ENCODE measurements around the gene ADAM22. TPM values are rescaled to one million over a fixed set of nuclear protein-coding genes. Genes with fewer than 3 reads are reported as not detected.

ADAM22 gene
- polyA plus RNA-seq, 2 of the 4 experiments (the other 2 are of a cell fraction): 0.53 to 0.59 TPM

GRCh38 chr7:87933605-87933952 is 472 bp upstream of the ADAM22 start:
- POLR2A ChIA-PET: interaction anchor here (1.0 kb wide), 1 partner anchor 58 kb away, joined by 3 read pairs; the partner anchor contains the start of genes DBF4 and SLC25A40
- no peak for FAIRE-seq
- CTCF ChIA-PET: interaction anchor here (0.8 to 1.2 kb wide), 3 partner anchors 13 to 178 kb away, joined by 3 read pairs; no protein-coding TSS in a partner anchor

DNA sequence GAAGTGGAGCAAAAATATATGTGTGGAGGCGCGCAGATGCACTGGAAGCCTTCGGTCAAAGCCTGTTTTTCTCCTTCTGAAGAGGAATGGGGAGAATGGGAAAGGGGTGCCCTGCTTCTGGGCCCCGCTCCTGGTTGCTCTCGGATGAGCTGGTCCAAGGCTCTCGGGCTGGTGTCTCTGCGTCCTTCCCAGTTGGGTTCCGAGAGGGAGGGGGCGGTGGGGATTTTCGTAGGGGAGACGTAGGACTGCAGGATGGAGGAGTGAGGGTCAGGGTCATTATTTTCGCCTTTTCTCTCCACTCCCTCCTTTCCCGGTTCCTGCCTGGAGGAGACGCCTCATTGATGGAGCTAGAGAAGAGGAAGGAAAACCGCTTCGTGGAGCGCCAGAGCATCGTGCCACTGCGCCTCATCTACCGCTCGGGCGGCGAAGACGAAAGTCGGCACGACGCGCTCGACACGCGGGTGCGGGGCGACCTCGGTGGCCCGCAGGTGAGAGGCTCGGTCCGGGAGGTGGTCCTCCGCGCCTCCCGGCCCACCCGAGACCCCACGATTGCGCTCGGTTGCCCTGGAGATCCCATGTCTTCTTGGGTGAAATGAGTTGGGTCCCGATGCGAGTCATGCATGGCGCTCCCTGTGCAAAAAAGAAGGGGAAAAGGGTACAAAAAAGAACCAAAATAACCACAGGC is 790 bp downstream of the ADAM22 start:
- TF ChIP-seq HOXB5 (CRISPR knock-in tag; IDR thresholded peaks at IDR 0.05) (no peak), ELK1 (IDR thresholded peaks at IDR 0.05; ENCODE audit: low read depth, low read length) (no peak), FOSB (CRISPR knock-in tag; IDR thresholded peaks at IDR 0.05) (no peak), RARB (CRISPR knock-in tag; IDR thresholded peaks at IDR 0.05) (no peak), POLR2A (IDR thresholded peaks at IDR 0.05; ENCODE audit: low read length) (no peak), BHLHE40 (IDR thresholded peaks at IDR 0.05; ENCODE audit: low read depth, low read length) (no peak), HOXA7 (CRISPR knock-in tag; IDR thresholded peaks at IDR 0.05) (no peak), ESRRA (IDR thresholded peaks at IDR 0.05; ENCODE audit: borderline replicate concordance, low read length) (no peak), FOSL2 (IDR thresholded peaks at IDR 0.05) (no peak), FOSL2 (CRISPR knock-in tag; IDR thresholded peaks at IDR 0.05) (no peak), HDAC2 (IDR thresholded peaks at IDR 0.05) (no peak), RCOR1 (IDR thresholded peaks at IDR 0.05; ENCODE audit: low read depth, low read length) (no peak), RFX5 (IDR thresholded peaks at IDR 0.05) (no peak), CBX8 (IDR thresholded peaks at IDR 0.05) (no peak)
- TF ChIP-seq, protein P1, sequence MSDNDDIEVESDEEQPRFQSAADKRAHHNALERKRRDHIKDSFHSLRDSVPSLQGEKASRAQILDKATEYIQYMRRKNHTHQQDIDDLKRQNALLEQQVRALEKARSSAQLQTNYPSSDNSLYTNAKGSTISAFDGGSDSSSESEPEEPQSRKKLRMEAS (IDR thresholded peaks at IDR 0.05): peak; percentile 63
- TF ChIP-seq, protein P2, sequence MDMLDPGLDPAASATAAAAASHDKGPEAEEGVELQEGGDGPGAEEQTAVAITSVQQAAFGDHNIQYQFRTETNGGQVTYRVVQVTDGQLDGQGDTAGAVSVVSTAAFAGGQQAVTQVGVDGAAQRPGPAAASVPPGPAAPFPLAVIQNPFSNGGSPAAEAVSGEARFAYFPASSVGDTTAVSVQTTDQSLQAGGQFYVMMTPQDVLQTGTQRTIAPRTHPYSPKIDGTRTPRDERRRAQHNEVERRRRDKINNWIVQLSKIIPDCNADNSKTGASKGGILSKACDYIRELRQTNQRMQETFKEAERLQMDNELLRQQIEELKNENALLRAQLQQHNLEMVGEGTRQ (IDR thresholded peaks at IDR 0.05): no peak
- TF ChIP-seq, protein P3, sequence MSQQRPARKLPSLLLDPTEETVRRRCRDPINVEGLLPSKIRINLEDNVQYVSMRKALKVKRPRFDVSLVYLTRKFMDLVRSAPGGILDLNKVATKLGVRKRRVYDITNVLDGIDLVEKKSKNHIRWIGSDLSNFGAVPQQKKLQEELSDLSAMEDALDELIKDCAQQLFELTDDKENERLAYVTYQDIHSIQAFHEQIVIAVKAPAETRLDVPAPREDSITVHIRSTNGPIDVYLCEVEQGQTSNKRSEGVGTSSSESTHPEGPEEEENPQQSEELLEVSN (IDR thresholded peaks at IDR 0.05; ENCODE audit: borderline replicate concordance, low read depth): peak; percentile 48; the same call in 1 of the 2 replicates
- peak in 1 of 2 experiments; percentile 9 for DNase-seq (ENCODE audit: low read depth in 1 of 2, low spot score in 1 of 2)
- peak; percentile 33 to 43; a peak in 5 of 6 replicates for ATAC-seq
- FAIRE-seq: no peak
- Histone ChIP-seq H3K4me1 (0 out of 3 replicates have a peak, but pooled peaks cover 3% of the 10 kb centered on the region), H3K4me2 (peak overlapping the region; percentile 91), H3K27ac (peak overlapping the region in 1 of 2 experiments; percentile 82; a peak in 3 of 6 replicates), H3K4me3 (peak overlapping the region; percentile 66), H3K9me3 (no peaks in the 10 kb centered on the region)
- 21% methylated on average over 40 of the region's 47 CpGs for WGBS (ENCODE audit: missing lambda C conversion rate)
- ChIA-PET POLR2A (interaction anchor here (1.0 kb wide), 1 partner anchor 59 kb away, joined by 3 read pairs; the partner anchor contains the start of genes DBF4 and SLC25A40), CTCF (interaction anchor here (1.0 to 1.2 kb wide), 2 partner anchors 8 to 106 kb away, joined by 3 to 4 read pairs; no protein-coding TSS in a partner anchor)

More at GRCh38 chr7:87933605-87933952, 472 bp upstream of the ADAM22 start:
- TF ChIP-seq NFE2L2 (conservative IDR thresholded peaks at IDR 0.05; ENCODE audit: low read length): no peak
- TF ChIP-seq EHMT2 (IDR thresholded peaks at IDR 0.05; ENCODE audit: low read depth): no peak
- no peak for TF ChIP-seq ZC3H11A (IDR thresholded peaks at IDR 0.05)
- no peak for TF ChIP-seq ZSCAN20 (CRISPR knock-in tag; IDR thresholded peaks at IDR 0.05)
- TF ChIP-seq NR3C1 (IDR thresholded peaks at IDR 0.05): no peak
- TF ChIP-seq HDAC2 (IDR thresholded peaks at IDR 0.05): no peak
- TF ChIP-seq ATOH8 (CRISPR knock-in tag; IDR thresholded peaks at IDR 0.05; ENCODE audit: low read depth): no peak
- no peak for TF ChIP-seq CBX2 (IDR thresholded peaks at IDR 0.05; ENCODE audit: borderline replicate concordance, low read depth)
- TF ChIP-seq, protein P4, sequence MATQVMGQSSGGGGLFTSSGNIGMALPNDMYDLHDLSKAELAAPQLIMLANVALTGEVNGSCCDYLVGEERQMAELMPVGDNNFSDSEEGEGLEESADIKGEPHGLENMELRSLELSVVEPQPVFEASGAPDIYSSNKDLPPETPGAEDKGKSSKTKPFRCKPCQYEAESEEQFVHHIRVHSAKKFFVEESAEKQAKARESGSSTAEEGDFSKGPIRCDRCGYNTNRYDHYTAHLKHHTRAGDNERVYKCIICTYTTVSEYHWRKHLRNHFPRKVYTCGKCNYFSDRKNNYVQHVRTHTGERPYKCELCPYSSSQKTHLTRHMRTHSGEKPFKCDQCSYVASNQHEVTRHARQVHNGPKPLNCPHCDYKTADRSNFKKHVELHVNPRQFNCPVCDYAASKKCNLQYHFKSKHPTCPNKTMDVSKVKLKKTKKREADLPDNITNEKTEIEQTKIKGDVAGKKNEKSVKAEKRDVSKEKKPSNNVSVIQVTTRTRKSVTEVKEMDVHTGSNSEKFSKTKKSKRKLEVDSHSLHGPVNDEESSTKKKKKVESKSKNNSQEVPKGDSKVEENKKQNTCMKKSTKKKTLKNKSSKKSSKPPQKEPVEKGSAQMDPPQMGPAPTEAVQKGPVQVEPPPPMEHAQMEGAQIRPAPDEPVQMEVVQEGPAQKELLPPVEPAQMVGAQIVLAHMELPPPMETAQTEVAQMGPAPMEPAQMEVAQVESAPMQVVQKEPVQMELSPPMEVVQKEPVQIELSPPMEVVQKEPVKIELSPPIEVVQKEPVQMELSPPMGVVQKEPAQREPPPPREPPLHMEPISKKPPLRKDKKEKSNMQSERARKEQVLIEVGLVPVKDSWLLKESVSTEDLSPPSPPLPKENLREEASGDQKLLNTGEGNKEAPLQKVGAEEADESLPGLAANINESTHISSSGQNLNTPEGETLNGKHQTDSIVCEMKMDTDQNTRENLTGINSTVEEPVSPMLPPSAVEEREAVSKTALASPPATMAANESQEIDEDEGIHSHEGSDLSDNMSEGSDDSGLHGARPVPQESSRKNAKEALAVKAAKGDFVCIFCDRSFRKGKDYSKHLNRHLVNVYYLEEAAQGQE (IDR thresholded peaks at IDR 0.05): no peak
- Histone ChIP-seq H3K4me3 (peak overlapping the region; percentile 66), H3K4me2 (peak overlapping the region; percentile 91), H3K27ac (peak overlapping the region in 1 of 2 experiments; percentile 82; a peak in 1 of 6 replicates), H3K9me3 (no peaks in the 10 kb centered on the region), H3K4me1 (0 out of 3 replicates have a peak, but pooled peaks cover 3% of the 10 kb centered on the region)
- WGBS (ENCODE audit: missing lambda C conversion rate): 3% methylated on average over 9 of the region's 9 CpGs
- ATAC-seq (no peak; a peak in 1 of 6 replicates), DNase-seq (ENCODE audit: low read depth in 1 of 2, low spot score in 1 of 2) (no peak)

All from A549 (cell line).